HCT116 (cell line): ENCODE results near the gene RFTN1. TPM values are rescaled to one million over a fixed set of nuclear protein-coding genes. Genes with fewer than 3 reads are reported as not detected.

Experiments
- ATAC-seq: fragments of 200-7000 bp; cut with Tn5 transposase; 2 replicates; pipeline ENCODE4 v1.9.1; 2020; ENCODE audit warnings: mild to moderate bottlenecking, moderate library complexity
- BruUV-seq: library from RNA; stranded (reverse); fragments of 400-500 nt; replicated peaks from 2 replicates; lab custom pipeline; 2021; lab: Mats Ljungman, UMichigan
- CTCF ChIA-PET: fragments of 300-600 bp; sonication (Branson Sonifier 250); formaldehyde crosslinking; loops from one replicate; lab custom pipeline; 2021; ENCODE audit warnings: antibody characterized with exemption; lab: Charles Lee
- POLR2A ChIA-PET: fragments of 300-600, 350-600 bp; sonication (Branson Sonifier 250); formaldehyde crosslinking; loops from one replicate; lab custom pipeline; 2021; ENCODE audit warnings: antibody characterized with exemption; lab: Charles Lee
- RAD21 ChIA-PET, 2 experiments: fragments of 300-600 bp; sonication (Branson Sonifier 250); formaldehyde crosslinking; loops; one replicate each; lab custom pipeline; 2023; ENCODE audit warnings: low total read pairs in 2 of 2; ENCODE audit not compliant: uncharacterized antibody in 2 of 2, unreplicated experiment in 2 of 2, low non-redundant PET in 1 of 2; lab: Charles Lee
- DNase-seq: peaks from one replicate; pipeline ENCODE4 v3.0.0-alpha.2; 2010; ENCODE audit warnings: low read depth, low spot score
- H2AFZ ChIP-seq: fragments of 200-600 bp; shearing (Covaris generic), sonication (generic); 2 replicates; pipeline ENCODE4 v1.6.1; 2017; ENCODE audit warnings: low read depth, mixed run types, mixed read lengths, antibody characterized with exemption, low read length; ENCODE audit not compliant: poor library complexity, severe bottlenecking
- H3K27ac ChIP-seq: 2 replicates; pipeline ENCODE4 v1.5.1; 2012; ENCODE audit warnings: low read depth, low read length
- H3K27me3 ChIP-seq: fragments of 200-600 bp; sonication (generic); 2 replicates; pipeline ENCODE4 v1.6.1; 2016; ENCODE audit warnings: mixed run types, low read length, mixed read lengths; ENCODE audit not compliant: insufficient read depth
- H3K36me3 ChIP-seq, 2 experiments: fragments of 200-500 bp in 1 of 2; fragments of 200-600 bp in 1 of 2; sonication (Bioruptor generic) in 1 of 2; sonication (generic) in 1 of 2; 2 replicates each; pipeline versions ENCODE4 v1.5.1 to v1.6.1; 2014 to 2016; ENCODE audit warnings: low read length in 2 of 2, inconsistent platforms in 1 of 2, mixed read lengths in 1 of 2, mixed run types in 1 of 2; ENCODE audit not compliant: insufficient read depth in 2 of 2, control insufficient read depth in 1 of 2
- H3K4me1 ChIP-seq, 2 experiments: fragments of 200-600 bp in 1 of 2; sonication (generic) in 1 of 2; 2 replicates each; pipeline versions ENCODE4 v1.5.1 to v1.6.1; 2012 to 2017; ENCODE audit warnings: low read length in 2 of 2, inconsistent platforms in 1 of 2, mild to moderate bottlenecking in 1 of 2, mixed read lengths in 1 of 2, mixed run types in 1 of 2, moderate library complexity in 1 of 2; ENCODE audit not compliant: insufficient read depth in 2 of 2, control insufficient read depth in 1 of 2
- H3K4me2 ChIP-seq: fragments of 200-600 bp; sonication (generic); 2 replicates; pipeline ENCODE4 v1.6.1; 2017; ENCODE audit warnings: mixed run types, low read length, mixed read lengths
- H3K4me3 ChIP-seq, 2 experiments: fragments of 200-600 bp in 1 of 2; sonication (generic) in 1 of 2; replicated peaks in 1 of 2; 2 replicates each; pipeline ENCODE4 v1.5.1; 2011 to 2016; ENCODE audit warnings: low read length in 2 of 2, control low read depth in 1 of 2, low read depth in 1 of 2, mild to moderate bottlenecking in 1 of 2, mixed read lengths in 1 of 2, mixed run types in 1 of 2
- H3K79me2 ChIP-seq: fragments of 200-600 bp; sonication (generic); 2 replicates; pipeline ENCODE4 v1.6.1; 2017; ENCODE audit warnings: mild to moderate bottlenecking, mixed run types, low read length, moderate library complexity, mixed read lengths; ENCODE audit not compliant: insufficient read depth
- H3K9ac ChIP-seq: fragments of 200-600 bp; sonication (generic); 2 replicates; pipeline ENCODE4 v1.6.1; 2016; ENCODE audit warnings: low read length, mixed read lengths
- H3K9me2 ChIP-seq: fragments of 200-600 bp; sonication (generic), shearing (Covaris generic); 2 replicates; pipeline ENCODE4 v1.6.1; 2017; ENCODE audit warnings: mixed run types, mild to moderate bottlenecking, moderate library complexity; ENCODE audit not compliant: insufficient read depth
- H3K9me3 ChIP-seq, 2 experiments: fragments of 200-500 bp in 1 of 2; fragments of 200-600 bp in 1 of 2; sonication (Bioruptor generic) in 1 of 2; sonication (generic) in 1 of 2; 2 replicates each; pipeline ENCODE4 v1.6.1; 2014 to 2017; ENCODE audit warnings: low read length in 2 of 2, mixed read lengths in 2 of 2, inconsistent platforms in 1 of 2, low read depth in 1 of 2, mild to moderate bottlenecking in 1 of 2, mixed run types in 1 of 2, moderate library complexity in 1 of 2; ENCODE audit not compliant: control insufficient read depth in 1 of 2, insufficient read depth in 1 of 2
- H4K20me1 ChIP-seq: fragments of 200-600 bp; sonication (generic), shearing (Covaris generic); 2 replicates; pipeline ENCODE4 v1.6.1; 2017; ENCODE audit warnings: mixed run types, mild to moderate bottlenecking, moderate library complexity; ENCODE audit not compliant: insufficient read depth
- ATF3 ChIP-seq: IDR thresholded peaks from 2 replicates; pipeline ENCODE4 v1.6.1; 2012
- CBX3 ChIP-seq: IDR thresholded peaks from 2 replicates; pipeline ENCODE4 v1.6.1; 2012; ENCODE audit warnings: low read depth
- CTCF ChIP-seq, 3 experiments: fragments of 200-600 bp in 1 of 3; sonication (generic) in 1 of 3; IDR thresholded peaks in 2 of 3; conservative IDR thresholded peaks in 1 of 3; 2 replicates each; pipeline ENCODE4 v1.5.1; 2012 to 2017; ENCODE audit warnings: low read depth in 2 of 3, low read length in 2 of 3, antibody characterized with exemption in 1 of 3, borderline replicate concordance in 1 of 3, control low read depth in 1 of 3, mild to moderate bottlenecking in 1 of 3, mixed read lengths in 1 of 3, mixed run types in 1 of 3, moderate library complexity in 1 of 3; ENCODE audit not compliant: insufficient read depth in 1 of 3
- ELF1 ChIP-seq: IDR thresholded peaks from 2 replicates; pipeline ENCODE4 v1.6.1; 2012; ENCODE audit warnings: low read depth, borderline replicate concordance
- EZH2 ChIP-seq: fragments of 200-600 bp; sonication (generic); IDR thresholded peaks from 2 replicates; pipeline ENCODE4 v1.6.1; 2017; ENCODE audit warnings: antibody characterized with exemption, mixed run types
- EZH2phosphoT487 ChIP-seq: fragments of 200-600 bp; IDR thresholded peaks from 2 replicates; pipeline ENCODE4 v1.6.1; 2018; ENCODE audit warnings: antibody characterized with exemption, borderline replicate concordance
- FOSL1 ChIP-seq: IDR thresholded peaks from 2 replicates; pipeline ENCODE4 v1.6.1; 2012; ENCODE audit warnings: low read depth
- POLR2A ChIP-seq: IDR thresholded peaks from 2 replicates; pipeline ENCODE4 v1.7.0; 2011; ENCODE audit warnings: borderline replicate concordance; ENCODE audit not compliant: insufficient read depth, insufficient read length; ENCODE audit errors: extremely low read depth
- RAD21 ChIP-seq: IDR thresholded peaks from 2 replicates; pipeline ENCODE4 v1.6.1; 2012; ENCODE audit warnings: low read depth, mild to moderate bottlenecking
- SP1 ChIP-seq: IDR thresholded peaks from 2 replicates; pipeline ENCODE4 v1.6.1; 2012; ENCODE audit warnings: low read depth
- SRF ChIP-seq: IDR thresholded peaks from 2 replicates; pipeline ENCODE4 v1.6.1; 2012; ENCODE audit warnings: low read depth
- ZFX ChIP-seq: fragments of 450-650 bp; IDR thresholded peaks from 2 replicates; pipeline ENCODE4 v1.6.1; 2017
- intact Hi-C: fragments of 100-400 bp; cut with micrococcal nuclease; formaldehyde crosslinking; loops from 2 replicates; pipeline ENCODE4 v1.10.0; 2022
- total RNA-seq: library from RNA; stranded (reverse); gene quantifications from one replicate; pipeline ENCODE4 v1.2.1, GENCODE V29; 2021; ENCODE audit not compliant: unreplicated experiment
- TF ChIP-seq, protein P1 (sequence below): IDR thresholded peaks from 2 replicates; pipeline ENCODE4 v1.6.1; 2011; ENCODE audit warnings: mild to moderate bottlenecking, low read length, moderate library complexity; ENCODE audit not compliant: insufficient replicate concordance; ENCODE audit errors: extremely low read depth

The RFTN1 gene
- total RNA-seq, 1 experiment from 2014 or later = 3.9 TPM

- DNase-seq (no peak), ATAC-seq (no peak)
- Histone ChIP-seq H3K79me2 (no peaks in the 10 kb centered on the region), H4K20me1 (no peaks in the 10 kb centered on the region), H3K4me3 (no peak overlapping the region), H3K4me2 (no peak overlapping the region), H3K27ac (no peak overlapping the region), H3K27me3 (no peaks in the 10 kb centered on the region), H3K36me3 (no peaks in the 10 kb centered on the region), H3K9ac (no peak overlapping the region), H3K4me1 (no peaks in the 10 kb centered on the region), H2AFZ (no peak overlapping the region), H3K9me2 (no peaks in the 10 kb centered on the region), H3K9me3 (no peaks in the 10 kb centered on the region)
- ChIA-PET RAD21 (no interaction called here), POLR2A (no interaction called here), CTCF (no interaction called here)
- TF ChIP-seq POLR2A (no peak), CBX3 (no peak), ZFX (no peak), CTCF (IDR thresholded peaks at IDR 0.05 in 2 of 3, conservative IDR thresholded peaks at IDR 0.05 in 1 of 3; ENCODE audit: borderline replicate concordance in 1 of 3, insufficient read depth in 1 of 3, low read depth in 2 of 3, low read length in 2 of 3) (no peak), SP1 (no peak)
- intact Hi-C loops = no loop called here
- BruUV-seq = no TSS peak
Observed at GRCh38 chr3:16407366-16407765, 106.1 kb downstream of the RFTN1 start.

GRCh38 chr3:16406579-16406978 lies 106.9 kb downstream of the RFTN1 start:
- Histone ChIP-seq H3K9me3 (no peaks in the 10 kb centered on the region), H2AFZ (no peak overlapping the region), H3K9me2 (no peaks in the 10 kb centered on the region), H3K4me3 (no peak overlapping the region), H3K79me2 (no peaks in the 10 kb centered on the region), H3K4me2 (no peak overlapping the region), H3K27ac (no peak overlapping the region), H3K4me1 (no peaks in the 10 kb centered on the region), H4K20me1 (no peaks in the 10 kb centered on the region), H3K27me3 (no peaks in the 10 kb centered on the region), H3K36me3 (no peaks in the 10 kb centered on the region), H3K9ac (no peak overlapping the region)
- no peak for DNase-seq
- no peak for ATAC-seq
- BruUV-seq = no TSS peak
- POLR2A ChIA-PET = no interaction called here
- intact Hi-C loops = no loop called here
- RAD21 ChIA-PET = no interaction called here
- TF ChIP-seq ELF1 (no peak), EZH2 (no peak), CBX3 (no peak), EZH2phosphoT487 (no peak), SRF (no peak), ATF3 (no peak), RAD21 (no peak), SP1 (no peak), FOSL1 (no peak)
- TF ChIP-seq, protein P1, sequence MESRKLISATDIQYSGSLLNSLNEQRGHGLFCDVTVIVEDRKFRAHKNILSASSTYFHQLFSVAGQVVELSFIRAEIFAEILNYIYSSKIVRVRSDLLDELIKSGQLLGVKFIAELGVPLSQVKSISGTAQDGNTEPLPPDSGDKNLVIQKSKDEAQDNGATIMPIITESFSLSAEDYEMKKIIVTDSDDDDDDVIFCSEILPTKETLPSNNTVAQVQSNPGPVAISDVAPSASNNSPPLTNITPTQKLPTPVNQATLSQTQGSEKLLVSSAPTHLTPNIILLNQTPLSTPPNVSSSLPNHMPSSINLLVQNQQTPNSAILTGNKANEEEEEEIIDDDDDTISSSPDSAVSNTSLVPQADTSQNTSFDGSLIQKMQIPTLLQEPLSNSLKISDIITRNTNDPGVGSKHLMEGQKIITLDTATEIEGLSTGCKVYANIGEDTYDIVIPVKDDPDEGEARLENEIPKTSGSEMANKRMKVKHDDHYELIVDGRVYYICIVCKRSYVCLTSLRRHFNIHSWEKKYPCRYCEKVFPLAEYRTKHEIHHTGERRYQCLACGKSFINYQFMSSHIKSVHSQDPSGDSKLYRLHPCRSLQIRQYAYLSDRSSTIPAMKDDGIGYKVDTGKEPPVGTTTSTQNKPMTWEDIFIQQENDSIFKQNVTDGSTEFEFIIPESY = no peak
- CTCF ChIA-PET = no interaction called here
